CD4-positive, alpha-beta T cell treated with Interleukin-6 for 4 hours (primary cell): ENCODE measurements around the gene BRIP1.
A peak's percentile ranks its signal among the peaks of the same experiment; 100 is the strongest.

Experiments
- DNase-seq: peaks from one replicate; pipeline ENCODE4 v3.0.0-alpha.2; 2020; ENCODE audit warnings: mixed read lengths

The BRIP1 gene

DNA sequence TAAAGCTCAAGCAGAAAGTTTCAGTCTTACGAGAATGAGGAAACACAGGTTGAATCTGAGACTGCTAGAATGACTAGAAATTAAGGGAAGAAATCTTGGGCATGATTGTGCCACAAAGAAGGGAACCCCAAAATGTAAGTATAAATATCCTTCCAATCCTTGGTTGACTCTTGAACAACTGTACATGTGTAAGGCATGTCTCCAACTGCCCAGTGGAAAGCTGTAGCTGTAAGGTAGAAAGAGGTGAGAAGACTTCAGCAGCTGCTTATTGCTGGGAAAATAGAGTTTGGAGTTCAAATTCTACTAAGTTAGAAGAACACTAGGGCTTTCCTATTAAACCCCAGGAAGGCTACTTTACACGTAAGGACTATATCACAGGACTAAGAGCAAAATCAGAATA is 212.6 kb downstream of the BRIP1 start:
- no peak for DNase-seq

DNA sequence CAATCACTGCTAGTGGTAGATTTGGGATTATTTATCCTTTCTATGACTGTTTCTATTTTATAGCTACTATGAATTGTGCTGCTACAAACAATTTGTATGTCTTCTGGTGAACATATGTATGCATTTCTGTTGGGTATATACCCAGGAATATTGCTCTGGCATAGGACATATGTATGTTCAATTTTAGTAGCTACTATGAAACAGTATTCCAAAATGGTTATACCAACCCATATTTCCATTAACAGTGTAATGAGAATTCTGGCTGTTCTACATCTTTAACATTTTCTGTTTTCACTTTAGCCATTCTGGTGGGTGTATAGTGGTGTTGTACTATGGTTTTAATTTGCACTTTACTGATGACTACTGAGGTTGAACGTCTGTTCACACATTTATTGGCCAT is 214.7 kb downstream of the BRIP1 start:
- no peak for DNase-seq

DNA sequence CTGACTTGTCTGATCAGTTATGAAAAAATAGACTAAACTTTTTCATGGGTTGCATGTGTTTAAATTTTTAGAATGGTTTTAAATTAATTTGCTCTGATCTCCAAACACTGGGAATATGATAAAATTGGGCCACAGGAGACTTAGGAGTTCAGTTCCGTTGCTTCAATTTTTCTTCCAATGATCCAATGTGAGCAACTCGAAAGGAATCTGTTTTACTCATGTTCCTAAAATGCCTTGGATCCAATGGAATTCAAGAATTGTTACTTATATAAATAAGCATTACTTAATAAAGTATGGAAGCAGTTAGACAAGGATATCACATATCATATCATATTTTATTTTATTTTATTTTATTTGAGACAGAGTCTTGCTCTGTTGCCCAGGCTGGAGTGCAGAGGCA is 216.3 kb downstream of the BRIP1 start:
- DNase-seq = no peak

DNA sequence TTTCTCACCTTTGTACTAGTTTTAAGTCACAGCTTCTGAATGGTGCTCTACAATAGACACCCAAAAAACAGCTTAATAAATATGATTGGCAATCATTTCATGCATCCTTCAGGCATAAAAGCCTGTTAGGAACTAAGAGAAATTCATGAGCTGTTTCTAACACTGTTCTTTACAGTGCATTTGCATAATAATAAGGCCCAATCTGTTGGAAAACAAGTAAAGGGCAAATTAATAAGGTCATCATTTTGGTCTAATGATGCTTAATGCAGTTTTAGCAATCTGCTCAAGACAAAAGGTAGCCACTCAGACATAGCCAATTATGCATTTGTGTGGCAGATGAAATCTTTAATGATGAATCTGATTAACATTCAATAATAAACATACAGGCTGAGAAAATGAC is 216.8 kb downstream of the BRIP1 start:
- DNase-seq = no peak

DNA sequence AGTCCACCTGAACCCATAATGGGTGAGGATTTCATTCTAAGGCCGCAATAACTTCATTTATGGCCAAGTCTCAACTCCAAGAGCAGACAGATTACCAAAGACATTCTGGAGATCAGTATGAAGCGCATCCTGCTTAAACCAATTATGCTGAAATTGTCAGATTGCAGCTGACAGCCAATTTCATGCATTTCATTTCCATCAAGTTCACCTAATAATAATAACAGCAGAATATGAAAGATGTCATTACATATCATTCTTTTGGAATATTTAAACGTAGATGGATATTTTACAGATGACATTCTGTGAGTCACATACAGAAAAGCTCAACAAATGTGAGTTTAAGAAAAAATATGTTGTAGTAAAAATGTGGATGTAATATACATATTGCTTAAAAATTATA is 217.4 kb downstream of the BRIP1 start:
- DNase-seq = no peak

DNA sequence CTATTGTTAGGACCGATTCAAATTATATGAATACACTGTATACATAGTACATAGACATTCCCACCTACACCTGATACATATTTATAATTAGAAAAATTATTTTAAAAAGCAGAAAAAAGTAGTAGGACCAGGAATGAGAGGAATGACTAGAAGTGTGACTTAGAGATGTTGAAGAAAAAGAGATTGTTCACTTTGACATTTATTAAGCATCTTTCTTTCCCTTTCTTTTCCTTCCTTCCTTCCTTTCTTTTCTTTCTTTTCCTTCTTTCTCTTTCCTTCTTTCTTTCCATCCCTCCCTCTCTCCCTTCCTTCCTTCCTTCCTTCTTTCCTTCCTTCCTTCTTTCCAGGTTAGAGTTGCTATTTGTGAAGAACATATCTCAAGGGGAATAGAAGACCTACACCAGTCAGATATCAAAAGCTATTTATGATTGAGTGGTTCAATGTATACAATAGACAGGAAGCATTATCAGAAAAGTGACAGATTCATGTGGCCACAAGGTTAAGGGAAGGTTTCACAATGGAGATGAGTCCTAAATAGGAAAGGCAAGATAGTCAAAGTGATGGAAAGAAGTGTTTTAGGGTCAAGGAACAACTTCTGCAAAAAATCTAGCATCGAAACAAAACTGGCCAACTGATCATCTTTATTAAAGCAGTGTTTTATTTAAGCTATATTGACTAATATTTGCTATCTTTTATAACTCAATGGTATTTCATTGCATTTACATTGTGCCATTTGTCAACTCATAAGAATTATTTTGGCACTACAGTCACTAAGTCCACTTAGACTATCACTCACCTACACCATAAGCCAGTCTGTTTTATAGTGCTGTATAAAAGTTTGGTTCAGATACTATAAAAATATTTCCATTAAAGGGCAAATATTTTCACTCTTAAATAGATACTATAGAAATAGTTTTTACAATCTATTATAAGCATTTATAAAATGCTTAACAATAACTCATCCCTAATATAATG is 218.2 kb downstream of the BRIP1 start:
- no peak for DNase-seq

DNA sequence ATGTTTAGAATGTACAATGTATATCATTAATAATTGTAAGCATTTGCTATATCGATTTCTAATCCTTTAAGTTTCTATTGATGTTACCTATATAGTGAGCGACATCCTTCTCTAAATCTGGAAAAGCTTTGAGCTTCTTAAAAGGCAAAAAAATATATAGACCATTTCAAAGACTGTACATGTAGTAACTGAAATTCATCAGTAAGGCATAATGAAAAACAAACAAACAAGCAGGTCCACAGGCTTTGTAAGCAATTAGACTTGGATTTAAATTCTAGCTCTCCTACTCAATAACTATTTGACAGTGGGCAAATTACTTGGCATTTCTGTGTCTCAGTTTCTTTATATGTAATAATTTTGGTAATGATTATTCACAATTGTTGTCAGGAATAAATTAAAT is 220.6 kb downstream of the BRIP1 start:
- no peak for DNase-seq

DNA sequence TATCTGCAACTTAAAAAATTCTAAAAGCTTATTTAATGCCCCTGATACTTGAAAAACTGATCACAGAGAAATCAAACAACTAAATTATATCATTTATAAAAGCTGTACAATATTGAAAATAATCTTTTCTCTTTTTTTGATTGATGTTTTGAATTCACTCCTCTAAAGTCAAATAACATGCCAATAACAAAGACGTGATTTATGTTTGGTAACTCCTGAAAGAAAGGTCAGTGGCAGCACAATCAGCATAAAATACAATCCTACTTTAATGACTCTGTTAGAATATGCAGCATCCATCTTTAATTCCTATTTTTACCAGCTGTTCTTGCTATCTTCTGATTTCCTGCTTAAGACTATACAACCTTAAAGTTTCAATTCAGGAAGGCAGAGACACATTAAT is 221.6 kb downstream of the BRIP1 start:
- no peak for DNase-seq

DNA sequence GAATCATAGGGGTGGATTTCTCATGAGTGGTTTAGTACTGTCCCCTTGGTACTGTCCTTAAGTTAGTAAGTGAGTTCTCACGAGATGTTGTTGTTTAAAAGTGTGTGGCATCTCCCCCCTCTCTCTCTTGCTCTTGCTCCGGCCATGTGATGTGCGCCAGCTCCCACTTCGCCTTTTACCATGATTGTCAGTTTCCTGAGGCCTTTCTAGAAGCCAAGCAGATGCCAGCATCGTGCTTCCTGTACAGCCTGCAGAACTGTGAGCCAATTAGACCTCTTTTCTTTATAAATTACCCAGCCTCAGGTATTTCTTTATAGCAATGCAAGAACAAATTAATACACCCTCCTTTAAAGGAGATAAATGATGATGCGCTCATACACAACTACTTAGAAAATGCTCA is 222.2 kb downstream of the BRIP1 start:
- DNase-seq = no peak

DNA sequence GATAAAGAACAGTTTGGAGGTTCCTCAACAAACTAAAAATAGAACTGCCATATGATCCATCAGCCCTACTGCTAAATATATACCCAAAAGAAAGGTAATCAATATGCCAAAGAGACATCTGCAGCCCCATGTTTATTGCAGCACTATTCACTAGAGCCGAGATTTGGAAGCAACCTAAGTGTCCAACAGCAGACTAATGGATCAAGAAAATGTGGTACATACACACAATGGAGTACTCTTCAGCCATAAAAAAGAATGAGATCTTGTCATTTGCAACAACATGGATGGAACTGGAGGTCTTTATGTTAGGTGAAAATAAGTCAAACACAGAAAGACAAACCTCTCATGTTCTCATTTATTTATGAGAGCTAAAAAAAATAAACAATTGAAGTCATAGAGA is 223.5 kb downstream of the BRIP1 start:
- DNase-seq = no peak

DNA sequence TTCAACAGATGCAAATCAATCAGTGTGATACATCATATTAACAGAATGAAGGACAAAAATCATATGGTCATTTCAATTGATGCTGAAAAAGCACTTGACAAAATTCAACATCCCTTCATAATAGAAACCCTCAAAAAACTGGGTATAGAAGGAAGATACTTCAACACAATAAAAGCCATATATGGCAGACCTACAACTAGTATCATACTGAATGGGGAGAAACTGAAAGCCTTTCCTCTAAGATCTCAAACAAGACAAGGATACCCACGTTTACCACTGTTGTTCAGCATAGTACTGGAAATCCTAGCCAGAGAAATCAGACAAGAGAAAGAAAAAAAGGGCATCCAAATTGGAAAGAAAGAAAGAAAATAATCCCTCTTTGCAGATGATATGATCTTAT is 225.2 kb downstream of the BRIP1 start:
- no peak for DNase-seq

DNA sequence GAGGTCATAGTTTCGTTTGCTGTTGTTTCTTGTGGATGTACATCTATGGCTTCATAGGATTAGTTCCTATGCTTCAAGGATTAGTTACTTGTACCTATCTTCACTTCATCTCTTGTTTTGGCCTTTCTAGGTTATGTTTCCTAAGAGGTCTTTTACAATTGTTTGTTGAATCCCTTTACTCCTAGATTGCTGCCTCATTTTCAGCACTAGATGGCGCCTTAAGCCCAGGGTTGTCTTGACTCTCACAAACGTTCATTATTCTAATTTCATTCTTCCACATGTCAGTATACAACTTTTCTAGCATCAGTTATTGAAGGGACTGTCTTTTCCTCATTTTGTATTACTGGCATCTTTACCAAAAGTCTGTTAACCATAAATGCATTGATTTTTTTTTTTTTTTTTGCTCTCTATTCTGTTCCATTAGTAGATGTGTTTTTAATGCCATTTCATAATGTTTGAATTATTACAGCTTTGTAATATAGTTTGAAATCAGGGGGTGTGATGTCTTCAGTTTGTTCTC is 227.4 kb downstream of the BRIP1 start:
- DNase-seq = peak; percentile 44

DNA sequence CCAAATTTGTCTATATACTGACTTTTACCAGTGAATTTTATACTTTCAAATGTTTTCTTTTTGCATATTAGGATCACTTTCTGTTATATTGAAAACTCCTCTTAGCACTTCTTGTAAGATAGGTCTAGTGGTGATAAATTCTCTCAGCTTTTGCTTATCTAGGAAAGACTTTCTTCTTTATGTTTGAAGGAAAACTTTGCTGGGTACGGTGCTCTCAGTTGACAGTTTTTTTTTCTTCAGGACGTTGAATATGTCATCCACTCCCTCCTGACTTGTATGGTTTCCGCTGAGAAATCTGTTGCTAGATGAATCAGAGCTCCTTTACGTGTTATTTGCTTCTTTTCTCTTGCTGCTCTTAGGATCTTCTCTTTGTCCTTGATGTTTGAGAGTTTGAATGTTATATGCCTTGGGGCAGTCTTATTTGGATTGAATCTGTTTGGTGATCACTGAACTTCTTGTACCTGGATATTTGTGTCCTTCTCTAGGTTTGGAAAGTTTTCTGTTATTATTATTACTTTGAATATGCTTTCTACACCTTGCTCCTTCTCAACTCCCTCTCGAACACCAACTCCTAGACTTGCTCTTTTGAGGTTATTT is 228.3 kb downstream of the BRIP1 start:
- no peak for DNase-seq

DNA sequence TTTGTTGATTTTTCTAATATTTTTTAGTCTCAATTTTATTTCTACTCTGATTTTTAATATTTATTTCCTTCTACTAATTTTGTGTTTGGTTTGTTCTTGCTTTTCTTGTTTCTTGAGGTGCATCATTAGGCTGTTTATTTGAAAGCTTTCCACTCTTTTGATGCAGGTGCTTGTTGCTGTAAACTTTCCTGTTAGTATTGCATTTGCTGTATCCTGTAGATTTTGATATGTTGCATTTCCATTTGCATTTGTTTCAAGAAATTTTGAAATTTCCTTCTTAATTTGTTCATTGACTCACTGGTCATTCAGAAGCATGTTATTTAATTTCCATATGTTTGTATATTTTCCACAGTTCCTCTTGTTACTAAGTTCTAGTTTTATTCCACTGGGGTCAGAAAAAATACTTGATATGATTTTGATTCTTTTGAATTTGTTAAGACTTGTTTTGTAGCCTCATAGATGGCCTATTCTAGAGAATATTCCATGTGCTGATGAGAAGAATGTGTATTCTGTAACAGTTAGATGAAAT is 229.3 kb downstream of the BRIP1 start:
- no peak for DNase-seq

DNA sequence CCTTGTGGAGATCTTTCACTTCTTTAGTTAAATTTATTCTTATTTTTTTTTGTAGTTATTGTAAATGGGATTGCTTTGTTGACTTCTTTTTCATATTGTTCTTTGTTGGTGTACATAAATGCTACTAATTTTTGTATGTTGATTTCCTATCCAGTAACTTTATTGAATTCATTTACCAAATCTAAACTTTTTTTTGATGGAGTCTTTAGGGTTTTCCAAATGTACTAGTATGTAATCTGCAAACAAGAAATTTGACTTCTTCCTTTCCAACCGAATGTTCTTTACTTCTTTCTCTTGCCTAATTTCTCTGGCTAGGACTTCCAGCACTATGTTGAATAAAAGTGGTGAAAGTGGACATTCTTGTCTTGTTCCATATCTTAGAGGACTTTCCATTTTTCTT is 230.5 kb downstream of the BRIP1 start:
- no peak for DNase-seq

DNA sequence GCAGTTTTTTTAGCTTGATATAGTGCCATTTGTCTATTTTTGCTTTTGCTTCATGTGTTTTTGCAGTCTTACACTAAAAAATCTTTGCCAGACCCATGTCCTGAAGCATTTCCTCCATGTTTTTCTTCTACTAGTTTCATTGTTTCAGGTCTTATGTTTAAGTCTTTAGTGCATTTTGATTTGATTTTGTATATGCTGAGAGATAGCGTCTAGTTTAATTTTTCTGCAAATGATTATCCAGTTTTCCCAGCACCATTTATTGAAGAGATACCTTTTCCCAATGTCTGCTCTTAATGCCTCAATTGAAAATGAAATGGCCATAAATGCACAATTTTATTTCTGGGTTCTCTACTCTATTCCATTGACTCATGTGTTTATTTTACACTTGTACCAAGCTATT is 231.5 kb downstream of the BRIP1 start:
- no peak for DNase-seq
